GM19023 (cell line): ENCODE results near the gene PRKAA1.

Experiments
- ATAC-seq: cut with Tn5 transposase; IDR thresholded peaks from one replicate; pipeline ENCODE4 v1.9.1; 2021; ENCODE audit warnings: mild to moderate bottlenecking, moderate library complexity; ENCODE audit not compliant: unreplicated experiment

PRKAA1 gene

GRCh38 chr5:40798012-40798800 lies at the start of gene PRKAA1:
Gene PRKAA1 (minus strand): TSS chr5:40798374. CDS start chr5:40798189, 185 bp downstream.
- ATAC-seq: peak; percentile 97

GRCh38 chr5:40847525-40847924 lies 49.4 kb upstream of the PRKAA1 start:
- ATAC-seq: no peak

GRCh38 chr5:40846371-40846770 lies 48.2 kb upstream of the PRKAA1 start:
- ATAC-seq: no peak

GRCh38 chr5:40844565-40844964 lies 46.4 kb upstream of the PRKAA1 start:
- no peak for ATAC-seq

- no peak for ATAC-seq
Observed at GRCh38 chr5:40842351-40842750, 44.2 kb upstream of the PRKAA1 start.

DNA sequence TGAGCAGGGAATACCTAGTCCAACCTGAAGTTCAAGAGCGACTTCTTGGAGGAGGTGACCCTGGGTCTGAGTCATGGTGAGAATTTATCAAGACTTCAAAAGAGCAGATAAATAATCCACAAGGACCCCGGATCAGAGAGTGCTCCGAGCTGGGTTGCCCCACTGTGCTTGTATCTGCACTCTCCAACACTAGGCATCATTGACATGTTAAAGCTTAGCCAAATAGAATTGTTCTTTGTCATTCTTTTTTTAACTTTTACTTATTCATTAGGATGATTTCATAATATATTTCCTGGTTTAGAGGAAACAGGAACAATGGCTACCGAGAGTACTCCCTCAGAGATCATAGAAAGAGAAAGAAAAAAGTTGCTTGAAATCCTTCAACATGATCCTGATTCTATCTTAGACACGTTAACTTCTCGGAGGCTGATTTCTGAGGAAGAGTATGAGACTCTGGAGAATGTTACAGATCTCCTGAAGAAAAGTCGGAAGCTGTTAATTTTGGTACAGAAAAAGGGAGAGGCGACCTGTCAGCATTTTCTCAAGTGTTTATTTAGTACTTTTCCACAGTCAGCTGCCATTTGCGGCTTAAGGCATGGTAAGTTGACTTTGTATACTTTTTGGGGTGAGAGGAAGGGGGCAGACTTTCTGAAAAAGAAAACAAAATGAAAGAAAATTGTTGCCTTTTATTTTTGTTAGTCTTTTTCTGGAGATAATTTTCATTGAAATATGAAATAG lies 43.1 kb upstream of the PRKAA1 start, which contains the start of gene CARD6:
TSS of gene CARD6 (plus strand) at position 300 of the 738 bp plus-strand sequence. CDS start at position 316, 16 bp downstream.
- peak; percentile 47 for ATAC-seq

GRCh38 chr5:40838086-40838485 lies 39.9 kb upstream of the PRKAA1 start:
- ATAC-seq: no peak

DNA sequence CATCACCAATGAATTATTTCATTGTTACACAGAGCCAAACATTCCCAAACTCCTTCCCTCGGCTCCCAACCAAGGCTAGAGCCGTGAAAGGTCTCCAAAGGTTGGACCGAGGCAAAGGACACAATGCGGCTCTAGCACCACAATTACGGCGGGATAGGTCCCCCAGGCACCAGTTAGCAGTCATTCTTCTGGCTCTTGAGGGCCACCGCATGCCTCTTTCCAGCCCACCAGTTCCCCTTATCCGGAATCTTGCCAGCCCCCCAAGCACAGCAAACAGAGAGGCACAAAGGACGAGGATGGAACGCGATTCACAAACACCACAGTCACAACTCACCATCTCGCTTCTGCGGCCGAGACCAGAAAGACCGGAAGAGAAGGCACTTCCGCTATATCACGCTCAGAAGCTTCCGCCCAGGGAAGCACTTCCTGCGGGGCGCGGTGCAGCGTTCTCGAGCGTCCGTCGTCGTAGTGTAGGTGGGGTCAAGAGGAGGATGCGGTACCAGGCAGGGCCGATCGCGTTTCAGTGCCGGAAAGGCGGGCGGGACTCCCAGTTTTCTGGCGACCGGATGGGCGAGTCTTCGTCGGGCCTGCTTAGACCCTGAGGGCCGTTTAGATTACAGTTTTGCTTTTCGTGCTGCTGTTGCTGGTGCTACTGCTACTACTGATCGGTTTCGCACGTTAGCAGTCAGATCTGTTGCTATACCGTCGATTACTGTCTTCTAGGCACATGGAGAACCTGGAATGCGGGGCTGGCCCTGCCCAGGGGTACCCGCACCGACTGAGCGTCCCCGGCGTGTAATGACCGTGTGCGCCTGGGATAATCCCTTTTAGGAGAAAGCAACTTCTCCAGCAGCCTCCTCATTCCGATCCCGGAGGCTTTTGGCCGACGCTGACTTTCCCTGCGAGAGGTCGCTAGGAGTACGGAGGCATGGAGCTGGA lies 36.9 kb upstream of the PRKAA1 start, which contains the start of gene RPL37:
TSS of gene RPL37 (minus strand) at position 374 of the 939 bp plus-strand sequence. CDS start at position 337, 37 bp downstream.
- ATAC-seq: peak; percentile 97

DNA sequence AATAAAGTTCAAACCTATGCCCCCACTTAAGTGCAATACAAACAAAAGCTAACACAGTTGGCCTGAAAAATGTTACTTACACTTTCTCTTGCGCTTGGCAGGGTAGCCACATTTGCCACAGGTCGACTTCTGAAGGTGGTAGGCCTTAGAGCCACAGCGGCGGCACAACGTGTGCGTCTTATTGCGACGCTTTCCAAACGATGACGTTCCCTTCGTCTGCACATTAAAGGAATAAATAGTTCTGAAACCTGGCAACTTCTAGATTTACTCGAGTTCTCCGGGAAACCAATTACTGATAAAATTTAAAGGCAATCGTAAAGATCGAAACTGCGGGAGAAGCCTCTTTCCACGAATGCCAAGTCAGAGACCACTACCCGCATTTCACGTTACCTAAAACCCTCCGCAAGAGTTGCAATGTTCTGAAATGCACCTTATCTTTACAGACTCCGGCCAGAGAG lies 36.2 kb upstream of the PRKAA1 start:
- no peak for ATAC-seq

DNA sequence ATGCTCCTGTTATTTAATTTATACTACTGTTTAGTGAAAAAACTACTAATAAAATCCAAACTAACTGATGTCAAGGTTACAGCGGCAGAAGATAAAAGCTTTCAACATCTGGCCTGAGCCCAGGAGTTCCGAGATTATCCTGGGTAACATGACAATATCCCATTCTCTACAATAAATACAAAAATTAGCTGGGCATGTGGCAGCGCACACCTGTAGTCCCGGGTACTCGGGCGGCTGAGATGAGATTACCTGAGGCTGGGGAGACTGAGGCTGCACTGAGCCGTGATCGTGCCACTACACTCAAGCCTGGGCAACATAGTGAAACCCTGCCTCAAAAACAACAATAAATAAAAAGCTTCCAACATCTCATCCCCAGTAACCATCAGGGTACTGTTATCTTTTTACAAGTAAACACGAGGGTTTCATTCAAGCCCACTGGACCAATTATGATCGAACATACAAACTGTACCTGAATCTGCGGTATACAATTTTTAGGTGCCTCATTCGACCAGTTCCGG lies 35.6 kb upstream of the PRKAA1 start:
- ATAC-seq: no peak

DNA sequence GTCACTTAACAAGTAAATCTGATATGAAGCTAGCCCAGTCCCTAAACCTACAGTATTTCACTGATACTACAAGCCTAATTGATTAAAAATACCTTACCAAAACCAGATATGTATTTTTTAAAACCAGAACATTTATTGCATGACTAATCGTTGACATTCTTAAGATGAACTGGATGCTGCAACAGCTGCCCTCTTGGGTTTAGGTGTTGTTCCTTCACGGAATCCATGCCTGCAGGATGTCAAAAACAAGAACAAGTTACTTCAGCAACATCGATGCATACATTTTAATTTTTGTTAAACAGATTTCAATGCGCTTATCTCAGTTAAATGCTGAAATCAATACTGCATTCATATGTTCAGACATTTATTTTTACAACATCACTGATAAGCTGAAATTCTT lies 34.2 kb upstream of the PRKAA1 start:
- no peak for ATAC-seq

GRCh38 chr5:40831346-40832210 lies 33.4 kb upstream of the PRKAA1 start:
- ATAC-seq: no peak

GRCh38 chr5:40829748-40830533 lies 31.8 kb upstream of the PRKAA1 start:
- ATAC-seq: no peak

DNA sequence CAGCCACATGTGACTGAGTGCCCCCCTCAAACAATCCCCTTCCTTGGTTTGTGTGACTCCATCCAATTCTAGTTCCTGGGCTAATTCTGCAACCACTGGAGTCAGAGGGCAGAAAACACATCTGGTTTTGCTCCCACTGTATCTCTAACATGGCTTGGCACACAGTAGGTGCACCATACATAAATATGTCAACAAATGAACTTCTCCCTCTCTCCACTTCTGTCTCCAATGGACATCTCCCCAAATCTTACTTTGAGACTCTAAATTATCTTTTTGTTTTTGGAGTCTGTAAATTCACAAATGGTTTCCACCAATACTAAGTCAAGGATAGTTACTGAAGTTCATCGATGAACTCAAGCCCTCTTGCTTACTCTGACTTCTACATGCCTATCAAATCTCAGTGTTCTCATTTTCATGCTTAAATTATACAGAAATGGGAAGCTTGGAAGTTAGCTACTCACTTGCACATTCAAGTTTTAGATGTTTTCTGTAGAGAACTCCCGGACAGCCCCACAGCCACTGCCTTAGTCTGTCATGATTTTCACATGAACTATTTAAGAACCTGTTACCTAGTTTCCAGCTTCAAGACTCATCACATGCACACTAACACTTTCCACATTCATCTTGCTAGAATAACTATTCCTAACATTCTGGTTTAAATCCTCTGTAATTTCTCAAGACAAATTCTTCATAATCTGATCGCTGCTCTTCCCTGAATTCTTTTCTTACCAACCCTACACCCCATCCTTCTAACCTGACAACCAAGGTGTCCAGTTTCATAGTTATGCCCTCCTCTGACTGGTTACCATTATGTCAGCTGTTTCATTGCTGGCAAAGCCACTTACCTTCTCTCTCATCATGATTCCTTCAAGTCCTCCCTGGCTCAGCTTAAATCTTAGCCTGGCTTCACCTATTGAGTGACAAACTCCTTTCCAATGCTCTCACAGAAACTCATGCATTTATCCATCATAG lies 30.8 kb upstream of the PRKAA1 start:
- ATAC-seq: no peak

GRCh38 chr5:40828021-40828631 lies 30.0 kb upstream of the PRKAA1 start:
- ATAC-seq: no peak

GRCh38 chr5:40827188-40827977 lies 29.2 kb upstream of the PRKAA1 start:
- no peak for ATAC-seq
